Measurements from ENCODE around the gene SLC41A3. TPM values are rescaled to one million over a fixed set of nuclear protein-coding genes. Genes with fewer than 3 reads are reported as not detected.

SLC41A3 gene
- total and polyA plus RNA-seq, 4 donors, result 9.3 to 19.8 (median 12.7) TPM

- no peak for TF ChIP-seq YY1 (IDR thresholded peaks at IDR 0.05)
- no peak for TF ChIP-seq FOXA2 (IDR thresholded peaks at IDR 0.05)
- DNase-seq (ENCODE audit: low spot score), result no peak
- no peak overlapping the region for H3K27ac ChIP-seq (ENCODE audit: low read depth in 1 of 2, low read length in 2 of 2)
- WGBS, result 95% methylated on average over 8 of the region's 8 CpGs
- no peak overlapping the region for H3K4me3 ChIP-seq (ENCODE audit: low read depth in 1 of 3, low read length in 3 of 3)
- H3K36me3 ChIP-seq (ENCODE audit: control insufficient read depth in 4 of 4, insufficient read depth in 3 of 4, low read depth in 1 of 4, low read length in 3 of 4), result peaks cover 8 to 54% (median 42%) of the 10 kb centered on the region in 4 donors
- H3K9me3 ChIP-seq (ENCODE audit: control insufficient read depth in 4 of 4, low read length in 3 of 4), result no peaks in the 10 kb centered on the region
- H3K27me3 ChIP-seq (ENCODE audit: control insufficient read depth in 4 of 4, insufficient read depth in 4 of 4, low read length in 3 of 4), result no peaks in the 10 kb centered on the region
- no peaks in the 10 kb centered on the region for H3K4me1 ChIP-seq (ENCODE audit: control insufficient read depth in 4 of 4, insufficient read depth in 4 of 4, low read length in 3 of 4)
- H3K9ac ChIP-seq (ENCODE audit: low read depth in 1 of 2, low read length in 2 of 2), result no peak overlapping the region
Observed at GRCh38 chr3:126119976-126120375, 36.1 kb upstream of the SLC41A3 start.

GRCh38 chr3:126119008-126119675 is 35.2 kb upstream of the SLC41A3 start:
- Histone ChIP-seq H3K4me3 (ENCODE audit: low read depth in 1 of 3, low read length in 3 of 3) (no peak overlapping the region), H3K27me3 (ENCODE audit: control insufficient read depth in 4 of 4, insufficient read depth in 4 of 4, low read length in 3 of 4) (no peaks in the 10 kb centered on the region), H3K9ac (ENCODE audit: low read depth in 1 of 2, low read length in 2 of 2) (no peak overlapping the region), H3K4me1 (ENCODE audit: control insufficient read depth in 4 of 4, insufficient read depth in 4 of 4, low read length in 3 of 4) (no peaks in the 10 kb centered on the region), H3K36me3 (ENCODE audit: control insufficient read depth in 4 of 4, insufficient read depth in 3 of 4, low read depth in 1 of 4, low read length in 3 of 4) (peaks cover 8 to 59% (median 47%) of the 10 kb centered on the region in 4 donors), H3K27ac (ENCODE audit: low read depth in 1 of 2, low read length in 2 of 2) (no peak overlapping the region), H3K9me3 (ENCODE audit: control insufficient read depth in 4 of 4, low read length in 3 of 4) (no peaks in the 10 kb centered on the region)
- peak; percentile 19 for DNase-seq (ENCODE audit: low spot score)
- TF ChIP-seq GABPA (IDR thresholded peaks at IDR 0.05 in 1 of 2, conservative IDR thresholded peaks at IDR 0.05 in 1 of 2) (no peak), EGR1 (IDR thresholded peaks at IDR 0.05; ENCODE audit: low read depth in 2 of 2) (no peak), RAD21 (IDR thresholded peaks at IDR 0.05) (no peak), JUND (IDR thresholded peaks at IDR 0.05) (no peak), HNF4A (conservative IDR thresholded peaks at IDR 0.05) (no peak), REST (IDR thresholded peaks at IDR 0.05) (no peak), FOXA2 (IDR thresholded peaks at IDR 0.05) (no peak), HNF4G (IDR thresholded peaks at IDR 0.05) (no peak), MAX (IDR thresholded peaks at IDR 0.05) (no peak), RXRA (IDR thresholded peaks at IDR 0.05) (no peak), YY1 (IDR thresholded peaks at IDR 0.05) (no peak), TAF1 (conservative IDR thresholded peaks at IDR 0.05) (no peak), NR2F2 (IDR thresholded peaks at IDR 0.05) (no peak), ATF3 (IDR thresholded peaks at IDR 0.05) (no peak), SP1 (IDR thresholded peaks at IDR 0.05) (no peak), FOXA1 (IDR thresholded peaks at IDR 0.05) (no peak), ZBTB33 (IDR thresholded peaks at IDR 0.05) (no peak)
- TF ChIP-seq, protein P1, sequence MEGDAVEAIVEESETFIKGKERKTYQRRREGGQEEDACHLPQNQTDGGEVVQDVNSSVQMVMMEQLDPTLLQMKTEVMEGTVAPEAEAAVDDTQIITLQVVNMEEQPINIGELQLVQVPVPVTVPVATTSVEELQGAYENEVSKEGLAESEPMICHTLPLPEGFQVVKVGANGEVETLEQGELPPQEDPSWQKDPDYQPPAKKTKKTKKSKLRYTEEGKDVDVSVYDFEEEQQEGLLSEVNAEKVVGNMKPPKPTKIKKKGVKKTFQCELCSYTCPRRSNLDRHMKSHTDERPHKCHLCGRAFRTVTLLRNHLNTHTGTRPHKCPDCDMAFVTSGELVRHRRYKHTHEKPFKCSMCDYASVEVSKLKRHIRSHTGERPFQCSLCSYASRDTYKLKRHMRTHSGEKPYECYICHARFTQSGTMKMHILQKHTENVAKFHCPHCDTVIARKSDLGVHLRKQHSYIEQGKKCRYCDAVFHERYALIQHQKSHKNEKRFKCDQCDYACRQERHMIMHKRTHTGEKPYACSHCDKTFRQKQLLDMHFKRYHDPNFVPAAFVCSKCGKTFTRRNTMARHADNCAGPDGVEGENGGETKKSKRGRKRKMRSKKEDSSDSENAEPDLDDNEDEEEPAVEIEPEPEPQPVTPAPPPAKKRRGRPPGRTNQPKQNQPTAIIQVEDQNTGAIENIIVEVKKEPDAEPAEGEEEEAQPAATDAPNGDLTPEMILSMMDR (IDR thresholded peaks at IDR 0.05; ENCODE audit: low read depth, low read length, missing input control), result no peak
- 91% methylated on average over 7 of the region's 7 CpGs for WGBS

Data from liver (tissue), 9 donors.